ENCODE measurements around the gene TMEM165.
A peak's percentile ranks its signal among the peaks of the same experiment; 100 is the strongest.

The TMEM165 gene

DNA sequence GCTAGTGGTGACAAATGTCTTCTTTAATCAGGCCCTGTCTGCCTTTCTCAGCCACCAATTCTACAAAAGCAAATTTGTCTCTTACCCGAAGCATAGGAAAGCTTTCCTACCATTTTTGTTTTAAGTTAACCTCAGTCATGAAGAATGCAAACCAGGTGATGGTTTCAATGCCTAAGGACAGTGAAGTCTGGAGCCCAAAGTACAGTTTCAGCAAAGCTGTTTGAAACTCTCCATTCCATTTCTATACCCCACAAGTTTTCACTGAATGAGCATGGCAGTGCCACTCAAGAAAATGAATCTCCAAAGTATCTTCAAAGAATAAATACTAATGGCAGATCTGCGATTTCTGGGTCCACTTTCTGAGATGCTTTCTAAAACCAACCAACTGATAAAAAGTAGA is 25.8 kb upstream of the TMEM165 start:
- FAIRE-seq: no peak

DNA sequence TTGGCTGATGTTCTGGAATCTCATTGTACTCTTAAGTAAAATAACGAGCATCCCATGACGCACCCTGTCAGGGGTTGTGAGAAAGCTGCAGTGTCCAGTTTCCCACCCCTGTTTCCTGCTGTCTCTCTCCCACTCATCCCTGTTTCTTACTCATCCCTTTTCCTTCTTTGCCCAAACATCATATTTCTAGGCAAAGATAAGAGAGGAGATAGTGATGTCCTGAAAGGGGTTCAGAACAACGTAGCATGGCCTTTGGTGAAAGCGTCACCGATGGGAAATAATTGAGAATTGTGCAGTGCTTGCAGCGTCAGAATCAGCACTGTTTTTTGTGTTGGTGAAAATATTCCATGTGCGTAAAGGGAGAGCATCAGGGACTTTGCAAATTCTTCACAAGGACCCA is 23.5 kb upstream of the TMEM165 start:
- no peak for FAIRE-seq

GRCh38 chr4:55373461-55373860 is 22.3 kb upstream of the TMEM165 start:
- no peak for FAIRE-seq

GRCh38 chr4:55376698-55377097 is 19.1 kb upstream of the TMEM165 start:
- FAIRE-seq: no peak

GRCh38 chr4:55378617-55379467 is 16.9 kb upstream of the TMEM165 start:
- FAIRE-seq: no peak

DNA sequence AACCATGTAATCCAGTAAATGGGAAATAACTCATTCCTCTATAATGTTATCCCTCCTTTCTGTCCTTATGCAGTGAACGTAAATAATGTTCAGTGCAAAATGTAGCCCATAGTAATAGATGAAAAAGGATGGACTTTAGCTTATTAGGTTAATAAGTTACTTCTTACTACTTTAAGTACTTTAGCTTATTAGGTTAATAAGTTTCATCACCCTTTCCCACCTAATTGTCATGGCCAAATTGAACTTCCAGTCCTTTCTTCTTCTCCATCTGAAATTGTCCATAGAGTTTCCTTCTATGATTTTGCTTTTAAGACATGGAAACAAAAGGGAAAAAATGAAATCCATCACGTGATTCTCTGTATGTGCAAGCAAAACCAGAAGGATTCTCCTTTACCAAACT is 15.2 kb upstream of the TMEM165 start:
- no peak for FAIRE-seq

- FAIRE-seq: no peak
Observed at GRCh38 chr4:55381502-55381901, 14.3 kb upstream of the TMEM165 start.

DNA sequence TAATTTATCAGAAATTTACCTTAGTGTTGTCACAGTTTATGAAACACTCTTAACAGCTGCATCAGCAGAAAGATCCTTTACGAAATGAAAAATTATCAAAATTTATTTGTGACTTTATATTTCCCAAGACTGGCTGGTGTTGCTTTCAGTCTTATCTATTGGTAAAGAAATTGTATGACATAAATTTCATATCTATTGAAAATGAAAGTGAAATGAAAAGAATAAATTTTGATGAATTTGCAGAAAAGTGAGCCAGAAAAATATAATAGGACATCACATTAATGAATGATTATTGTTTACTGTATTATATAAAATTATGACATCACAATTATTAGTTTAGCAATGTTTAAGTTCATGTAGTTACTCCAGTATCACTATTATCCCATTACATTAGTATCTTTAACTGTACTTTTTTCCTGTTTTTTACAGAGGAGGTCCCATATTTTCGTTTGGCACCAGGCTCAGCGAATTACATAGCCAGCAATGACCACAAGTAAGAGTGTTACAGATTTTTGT is 13.2 kb upstream of the TMEM165 start:
- FAIRE-seq: no peak

- no peak for FAIRE-seq
Observed at GRCh38 chr4:55385201-55385649, 10.5 kb upstream of the TMEM165 start.

- no peak for FAIRE-seq
Observed at GRCh38 chr4:55386073-55386472, 9.7 kb upstream of the TMEM165 start.

- no peak for FAIRE-seq
Observed at GRCh38 chr4:55386840-55387239, 8.9 kb upstream of the TMEM165 start.

DNA sequence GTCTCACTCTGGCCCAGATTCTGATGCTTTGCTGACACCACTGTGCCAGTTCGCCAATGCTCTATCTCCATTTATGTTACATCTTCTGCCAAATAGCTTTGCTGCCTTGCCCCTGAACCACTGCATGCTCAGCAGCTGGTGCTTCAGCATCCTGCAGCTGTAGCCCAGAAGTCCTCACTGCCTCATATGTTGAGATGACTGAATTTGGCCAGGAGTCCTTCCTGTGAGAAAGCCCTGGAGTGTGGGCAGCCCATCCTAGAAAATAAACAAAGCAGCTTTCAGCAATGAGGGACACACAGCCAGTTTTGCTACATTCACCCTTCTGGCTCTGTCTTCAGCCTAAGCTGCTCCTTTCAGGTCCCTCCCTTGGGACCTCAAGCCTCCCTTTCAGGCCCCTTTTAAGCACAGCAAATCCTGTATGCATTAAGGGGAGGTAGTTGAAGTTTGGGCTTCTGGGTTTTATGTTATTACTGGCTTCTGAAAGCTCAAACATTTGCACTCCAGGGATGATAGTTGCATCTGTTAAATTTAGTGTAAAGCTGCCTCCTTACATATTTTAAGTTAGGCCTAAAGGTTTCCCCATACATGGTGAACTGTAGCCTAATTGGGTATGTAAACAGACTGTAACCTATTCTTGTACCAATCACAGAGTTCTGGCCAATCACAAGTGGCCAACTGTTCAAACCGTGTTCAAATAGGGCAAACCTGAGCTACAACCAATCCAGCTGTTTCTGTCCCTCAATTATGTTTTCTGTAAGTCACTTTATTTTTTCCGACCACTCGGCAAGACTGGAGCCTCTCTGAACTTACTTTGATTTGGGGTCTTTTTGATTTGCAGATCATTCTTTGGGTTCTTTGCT is 2.1 kb upstream of the TMEM165 start:
- FAIRE-seq: no peak

- no peak for FAIRE-seq
Observed at GRCh38 chr4:55395218-55395528, 584 bp upstream of the TMEM165 start.

DNA sequence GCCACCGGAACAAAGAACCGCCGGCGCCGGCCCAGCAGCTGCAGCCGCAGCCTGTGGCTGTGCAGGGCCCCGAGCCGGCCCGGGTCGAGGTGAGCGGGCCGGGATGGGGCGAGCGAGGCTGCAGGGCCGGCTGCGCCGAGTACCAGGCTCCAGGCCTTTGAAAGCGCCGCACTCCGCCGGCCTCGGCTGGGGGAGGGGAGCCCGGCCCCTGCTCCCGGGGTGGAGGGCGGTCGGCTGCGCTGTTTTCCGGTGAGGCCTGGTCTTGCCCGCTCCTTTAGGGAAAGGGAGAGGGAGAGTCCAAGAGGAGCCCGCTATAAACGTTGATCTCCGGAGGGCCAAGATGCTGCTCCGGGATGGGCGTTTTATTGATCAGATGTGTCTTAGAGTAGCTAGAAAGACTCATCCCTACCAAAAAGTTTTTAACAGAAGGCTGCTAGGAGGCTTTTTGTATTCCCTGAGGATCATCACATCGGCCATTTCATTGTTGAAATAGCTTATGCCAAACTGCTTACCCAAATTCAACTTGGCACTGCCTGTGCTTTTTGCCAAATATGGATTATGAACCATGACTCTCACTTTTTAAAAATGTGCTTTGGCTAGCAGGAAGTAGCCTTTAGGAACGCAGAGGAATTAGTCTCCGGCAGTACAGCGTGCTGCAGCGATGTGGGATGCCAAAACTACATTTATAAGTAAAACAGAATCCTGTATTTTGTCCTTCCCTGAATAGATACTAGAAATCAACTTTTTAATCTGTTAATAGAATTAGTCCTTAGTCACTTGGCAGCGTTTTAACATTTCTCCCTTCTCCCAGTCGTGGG is 760 bp downstream of the TMEM165 start:
- FAIRE-seq: peak; percentile 21

- no peak for FAIRE-seq
Observed at GRCh38 chr4:55397126-55397436, 1.3 kb downstream of the TMEM165 start.

DNA sequence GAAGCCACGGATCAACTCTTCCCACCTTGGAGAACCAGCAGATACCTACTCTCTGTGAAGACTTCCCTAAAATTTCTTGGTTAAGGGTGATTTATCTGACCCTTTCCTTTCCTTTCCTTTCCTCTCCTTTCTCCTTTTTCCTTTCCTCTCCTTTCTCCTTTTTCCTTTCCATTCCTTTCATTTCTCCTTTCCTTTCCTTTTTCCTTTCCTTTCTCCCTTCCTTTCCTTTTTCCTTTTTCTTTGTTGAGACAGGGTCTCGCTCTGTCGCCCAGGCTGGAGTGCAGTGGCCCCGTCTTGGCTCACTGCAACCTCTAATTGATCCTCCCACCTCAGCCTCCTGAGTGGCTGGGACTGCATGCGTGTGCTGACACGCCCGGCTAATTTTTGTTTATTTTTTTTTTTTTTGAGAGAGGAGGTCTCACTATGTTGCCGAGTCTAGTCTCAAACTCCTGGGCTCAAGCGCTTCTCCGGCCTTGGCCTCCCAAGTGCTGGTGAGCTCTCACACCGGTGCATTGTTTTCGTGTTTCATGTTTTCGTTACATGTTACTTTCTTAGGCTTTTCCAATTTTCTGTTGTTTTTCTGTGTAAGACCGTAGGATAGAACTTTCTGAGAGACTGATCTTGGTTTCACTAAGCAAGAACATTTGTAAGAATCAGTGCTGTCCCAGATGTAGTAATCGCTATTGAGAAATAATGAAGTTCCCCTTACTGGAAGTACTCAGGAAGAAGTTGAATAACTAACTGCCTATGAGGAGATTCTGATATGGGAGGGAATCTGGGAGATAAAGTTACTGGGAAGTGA is 2.0 kb downstream of the TMEM165 start:
- peak; percentile 30 for FAIRE-seq

- FAIRE-seq: no peak
Observed at GRCh38 chr4:55398461-55398860, 2.7 kb downstream of the TMEM165 start.

DNA sequence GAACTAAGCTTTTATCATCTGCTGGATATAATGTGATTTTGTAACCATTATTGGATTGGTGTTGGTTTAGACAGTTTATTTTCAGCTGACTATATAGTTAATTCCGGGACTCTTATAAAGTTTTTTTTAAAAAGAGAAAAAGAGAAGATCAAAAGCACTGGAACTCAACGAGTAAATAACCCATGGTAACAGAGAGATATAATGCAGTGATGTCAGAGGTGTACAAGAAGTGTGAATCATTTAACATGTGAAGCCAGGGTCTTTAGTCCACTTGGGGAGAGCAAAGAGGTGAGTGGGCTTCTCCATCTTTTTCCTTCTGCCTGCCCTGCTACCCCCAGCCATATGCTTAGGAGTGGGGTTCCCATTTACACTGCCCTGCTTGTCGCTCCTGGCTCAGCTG is 3.2 kb downstream of the TMEM165 start:
- no peak for FAIRE-seq

- FAIRE-seq: no peak
Observed at GRCh38 chr4:55399581-55399980, 3.8 kb downstream of the TMEM165 start.

DNA sequence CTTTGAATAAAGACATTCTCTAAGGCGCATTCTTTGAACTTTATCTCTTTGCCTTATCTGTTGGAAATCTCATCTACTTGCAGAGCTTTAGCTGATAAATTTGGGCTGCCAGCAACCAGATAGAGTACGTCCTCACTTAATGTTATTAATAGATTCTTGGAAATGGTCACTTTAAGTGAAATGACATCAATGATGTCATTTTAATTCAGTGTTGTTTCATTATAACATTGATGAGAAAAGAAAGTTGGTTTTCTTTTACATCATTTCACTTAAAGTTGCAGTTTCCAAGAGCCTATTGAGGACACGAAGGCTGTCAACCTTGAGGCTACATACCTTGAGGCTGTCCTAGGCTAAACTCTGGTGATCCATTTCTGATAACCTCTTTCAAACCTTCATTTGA is 9.3 kb downstream of the TMEM165 start:
- no peak for FAIRE-seq

GRCh38 chr4:55406545-55406944 is 10.8 kb downstream of the TMEM165 start:
- peak; percentile 58 for FAIRE-seq

- no peak for FAIRE-seq
Observed at GRCh38 chr4:55407119-55407518, 11.4 kb downstream of the TMEM165 start.
